GM21619 (cell line): ENCODE measurements around the gene ALDOB.

Experiments
- ATAC-seq: cut with Tn5 transposase; IDR thresholded peaks from one replicate; pipeline ENCODE4 v1.9.1; 2021; ENCODE audit not compliant: unreplicated experiment

Gene ALDOB

DNA sequence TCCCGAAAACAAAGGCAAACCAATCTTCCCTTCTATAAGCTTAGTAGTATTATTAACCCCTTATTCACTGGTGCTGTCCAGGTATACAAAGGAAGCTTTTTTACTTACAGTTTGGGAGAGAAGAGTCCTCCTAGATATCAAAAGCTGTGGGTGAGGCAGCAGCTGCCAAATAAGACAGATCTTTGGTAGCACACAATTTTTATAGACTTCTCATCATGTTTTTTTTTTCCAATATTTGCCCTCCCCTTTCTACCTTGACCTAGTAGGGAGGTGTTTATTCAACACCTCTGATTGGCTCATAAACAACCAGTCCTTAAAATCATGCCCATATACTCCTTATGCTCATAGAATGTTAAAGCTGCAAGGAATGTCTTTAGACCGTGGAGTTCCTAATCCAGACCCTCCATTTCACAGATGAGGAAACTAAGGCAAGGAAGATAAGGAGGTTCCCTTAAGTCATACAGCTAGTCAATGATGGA lies at the start of gene ALDOB:
ALDOB (minus strand) TSS at position 174 of the 479 bp plus-strand sequence. CDS start 4,887 bp downstream, outside the sequence.
- no peak for ATAC-seq

DNA sequence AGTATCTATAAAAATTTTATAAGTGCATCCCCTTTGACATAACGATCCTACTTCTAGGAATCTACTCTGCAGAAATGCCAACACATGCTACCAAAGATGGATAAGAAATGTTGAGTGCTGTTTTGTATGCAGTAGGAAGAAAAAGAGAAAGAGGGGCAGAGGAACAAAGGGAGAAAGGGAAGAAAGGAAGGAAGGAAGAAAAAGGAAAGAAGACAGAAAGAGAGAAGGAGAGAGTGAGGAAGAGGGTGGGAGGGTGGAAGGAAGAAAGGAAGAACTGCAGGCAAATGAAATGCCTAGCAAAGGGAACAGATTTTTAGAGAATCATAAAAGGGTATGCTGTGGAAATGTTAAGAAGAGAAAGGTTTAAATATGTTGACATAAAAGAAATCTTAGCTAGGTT lies 48.5 kb upstream of the ALDOB start:
- ATAC-seq = no peak

DNA sequence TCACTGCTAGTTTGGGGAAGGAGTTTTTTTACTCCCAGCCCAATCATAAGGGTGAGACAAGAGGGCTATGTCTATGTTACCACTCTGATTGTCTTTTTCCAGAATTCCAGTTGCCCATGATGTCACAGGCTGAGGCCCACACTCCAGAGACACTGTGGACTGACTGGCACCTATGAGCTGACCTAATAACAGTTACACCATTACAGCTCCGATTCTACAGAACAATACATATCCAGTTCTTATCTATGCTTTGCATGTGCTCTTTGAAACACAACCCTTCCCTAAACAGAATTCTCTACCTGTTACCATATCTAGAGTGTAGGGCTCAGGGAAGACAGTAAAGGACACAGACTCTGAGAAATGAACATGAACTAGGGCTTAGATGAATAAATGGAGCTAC lies 45.7 kb upstream of the ALDOB start:
- ATAC-seq = no peak

DNA sequence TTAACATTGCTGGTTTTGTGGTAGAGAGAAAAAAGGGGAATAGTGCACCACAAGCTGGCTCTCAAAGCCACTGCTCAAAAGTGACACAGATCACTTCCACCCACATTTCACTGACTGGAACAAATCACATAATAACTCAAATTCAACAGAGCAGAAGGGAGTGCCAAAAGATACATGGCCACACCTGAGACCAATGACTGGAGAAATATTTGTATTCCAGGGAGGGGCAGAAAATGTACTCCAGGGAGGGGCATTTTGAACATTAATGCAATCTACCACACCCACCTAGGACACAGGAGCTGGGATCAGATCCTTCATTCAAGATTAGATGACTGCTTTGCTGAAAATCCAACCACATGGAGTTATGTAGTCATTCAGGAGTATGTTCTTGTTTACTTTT lies 44.8 kb upstream of the ALDOB start:
- no peak for ATAC-seq

DNA sequence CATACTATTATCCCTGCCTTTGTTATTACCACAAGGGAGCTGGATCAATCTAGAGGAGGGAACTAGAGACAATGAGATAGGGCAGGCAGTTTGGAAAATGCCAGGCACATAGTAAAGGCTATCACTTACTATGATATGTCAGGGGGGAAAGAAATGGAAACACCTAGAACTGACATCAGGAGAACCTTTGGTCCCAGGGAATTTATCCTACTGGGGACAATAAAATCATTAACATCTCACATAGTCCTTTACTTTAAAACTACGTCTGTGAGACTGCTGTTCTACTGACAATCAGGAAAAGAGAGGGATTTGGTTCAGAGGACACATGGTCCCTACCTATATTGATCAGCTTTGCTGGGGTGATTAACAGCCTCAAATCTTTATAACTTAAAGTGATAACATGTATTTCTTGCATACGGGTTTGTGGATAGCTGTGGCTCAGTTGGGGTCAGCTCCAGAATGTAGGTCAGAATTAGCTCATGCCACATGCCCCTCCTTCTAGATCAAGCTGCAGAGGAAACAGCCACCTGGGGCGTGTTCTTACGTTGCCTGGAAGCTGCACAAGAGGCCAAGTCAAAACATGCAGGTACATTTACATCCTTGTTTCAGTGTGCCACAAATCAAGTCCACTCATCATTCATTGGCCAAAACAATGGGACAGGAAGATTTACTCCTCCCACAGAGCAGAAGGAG lies 43.9 kb upstream of the ALDOB start:
- no peak for ATAC-seq

DNA sequence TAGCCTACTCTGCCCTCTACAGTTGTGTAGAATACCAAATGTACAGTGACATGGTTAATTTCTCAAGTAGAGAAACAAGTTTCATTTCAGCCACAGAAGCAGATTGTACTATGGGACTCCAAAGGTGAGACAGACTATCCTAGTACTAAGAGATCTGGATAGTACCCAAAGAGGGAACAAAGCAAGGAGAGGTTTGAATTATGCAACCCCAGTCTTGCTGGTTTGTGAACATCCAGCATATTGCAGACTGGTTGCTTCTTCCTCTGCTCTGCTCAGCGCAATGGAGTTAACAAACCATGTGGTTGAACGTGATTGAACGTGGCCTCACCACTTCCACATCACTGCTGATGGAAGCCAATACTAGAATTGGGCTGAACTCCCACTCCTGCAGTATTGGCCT lies 43.3 kb upstream of the ALDOB start:
- ATAC-seq = no peak

DNA sequence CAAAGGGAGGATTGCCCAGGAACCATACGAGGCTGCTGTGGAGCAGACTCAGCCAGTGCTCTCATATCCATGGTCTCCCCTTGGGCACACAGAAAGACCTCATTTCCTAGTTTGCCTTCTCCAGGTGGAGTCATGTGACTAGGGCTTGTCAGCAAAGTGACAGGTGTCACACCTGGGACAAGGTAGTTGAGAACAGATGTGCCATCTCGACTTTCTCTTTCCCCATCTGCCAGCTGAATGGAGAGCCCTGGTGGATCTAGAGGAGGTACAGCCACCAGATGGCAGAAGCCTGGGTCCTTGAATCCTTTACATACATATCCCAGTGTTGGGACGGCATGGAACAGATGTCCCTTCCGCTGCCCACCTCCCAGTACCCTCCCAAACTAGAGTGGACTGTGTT lies 42.9 kb upstream of the ALDOB start:
- ATAC-seq = no peak

DNA sequence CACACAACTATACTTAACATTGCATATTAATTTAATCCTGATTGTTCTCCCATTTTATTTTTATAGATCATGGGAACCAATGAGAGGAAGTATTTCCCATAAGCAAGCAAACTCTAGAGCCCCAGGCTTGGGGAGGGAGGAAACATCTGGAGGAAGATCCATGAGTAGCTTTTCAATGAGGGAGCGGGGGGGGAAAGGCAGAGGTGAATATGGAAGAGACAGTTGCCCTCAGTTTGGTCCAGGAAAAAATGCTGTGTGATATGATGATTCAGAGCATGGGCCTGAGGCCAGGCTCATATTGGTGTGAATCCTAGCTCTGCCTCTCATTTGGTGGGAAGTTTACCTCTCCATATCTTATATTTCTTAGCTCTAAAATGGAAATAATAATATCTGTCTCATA lies 42.2 kb upstream of the ALDOB start:
- ATAC-seq = no peak

DNA sequence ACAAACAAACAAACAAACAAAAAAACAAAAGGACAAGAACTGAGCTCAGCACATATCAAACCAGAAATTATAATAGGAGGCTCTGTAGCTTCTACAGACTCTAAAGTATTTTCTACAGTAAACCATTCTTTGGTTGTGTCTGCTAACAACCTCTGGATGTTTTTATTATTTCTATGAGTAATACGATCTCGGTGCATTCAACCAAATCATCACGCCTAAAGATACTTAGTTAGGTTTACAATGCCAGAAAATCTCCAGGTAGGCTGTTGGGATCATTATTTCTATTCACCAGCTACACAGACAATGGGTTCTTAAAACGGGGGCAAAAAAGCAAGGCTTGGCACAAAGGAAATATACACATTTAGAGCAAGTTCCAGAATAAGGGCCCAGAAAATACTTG lies 41.6 kb upstream of the ALDOB start:
- no peak for ATAC-seq

DNA sequence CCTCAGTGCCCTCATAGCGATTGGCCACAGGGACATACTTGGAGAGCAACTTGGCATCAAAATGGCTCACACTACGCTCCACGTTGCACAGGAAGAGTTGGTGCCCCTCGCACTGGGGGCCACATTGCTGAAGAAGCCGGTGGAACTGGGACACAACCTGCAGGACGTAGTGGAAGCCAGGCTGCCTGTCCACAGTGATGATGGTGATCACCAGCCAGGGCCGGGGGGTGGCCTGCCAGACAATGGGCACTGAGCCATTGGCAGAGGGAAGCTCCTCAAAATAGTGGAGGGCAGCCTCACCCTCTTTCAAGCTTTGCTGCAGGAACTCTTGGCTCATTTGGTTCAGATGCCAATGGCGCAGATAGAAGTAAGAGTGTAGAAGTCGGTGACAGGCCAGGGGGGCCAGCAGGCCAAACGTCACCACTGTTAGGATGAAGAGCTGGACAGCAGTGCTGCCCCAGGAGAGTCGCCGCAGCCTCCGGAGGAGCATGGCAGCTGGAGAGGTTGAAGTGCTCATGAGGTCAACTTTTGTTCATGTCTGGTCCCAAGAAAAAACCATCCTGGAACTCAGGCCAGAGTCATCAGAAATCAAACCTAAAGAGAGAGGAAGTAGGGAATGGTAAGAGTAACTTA lies 41.1 kb upstream of the ALDOB start:
- ATAC-seq = no peak

DNA sequence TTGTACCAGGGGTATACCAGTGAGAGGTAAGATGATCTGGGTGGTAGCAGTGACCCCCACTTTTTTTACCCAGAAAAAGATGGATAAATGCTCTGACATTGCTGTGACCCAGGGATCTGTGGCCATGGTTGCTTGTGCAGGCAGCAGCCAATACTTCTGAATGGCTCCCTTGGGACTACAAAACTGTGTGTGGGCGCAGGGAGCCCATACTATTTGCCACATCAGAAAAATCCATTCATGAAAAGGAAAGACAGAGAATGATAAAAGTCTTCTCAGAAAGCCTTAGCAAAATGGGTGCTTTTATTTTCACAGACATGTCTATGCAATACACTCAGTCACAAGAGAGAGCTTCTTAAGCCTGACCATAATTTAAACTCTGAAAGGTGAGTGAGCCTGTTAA lies 37.3 kb upstream of the ALDOB start:
- ATAC-seq = no peak

DNA sequence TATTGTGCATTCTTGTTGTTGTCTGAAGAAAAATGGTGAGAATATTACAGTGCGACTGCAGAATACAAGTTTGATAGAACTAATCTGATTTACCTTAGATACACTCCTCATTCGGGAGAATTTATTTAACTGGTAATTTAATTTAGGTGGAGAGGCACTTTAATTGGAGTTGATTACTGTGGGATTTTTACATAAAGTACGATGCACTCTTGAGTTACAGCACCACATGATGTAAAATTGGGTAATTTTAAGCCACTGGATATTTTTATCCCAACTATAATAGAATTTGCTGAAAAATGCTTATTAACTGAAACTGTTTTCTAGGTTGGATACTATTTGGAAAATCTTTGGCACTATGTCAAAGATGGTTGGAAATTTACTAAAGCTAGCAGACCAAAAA lies 35.4 kb upstream of the ALDOB start:
- ATAC-seq = no peak

DNA sequence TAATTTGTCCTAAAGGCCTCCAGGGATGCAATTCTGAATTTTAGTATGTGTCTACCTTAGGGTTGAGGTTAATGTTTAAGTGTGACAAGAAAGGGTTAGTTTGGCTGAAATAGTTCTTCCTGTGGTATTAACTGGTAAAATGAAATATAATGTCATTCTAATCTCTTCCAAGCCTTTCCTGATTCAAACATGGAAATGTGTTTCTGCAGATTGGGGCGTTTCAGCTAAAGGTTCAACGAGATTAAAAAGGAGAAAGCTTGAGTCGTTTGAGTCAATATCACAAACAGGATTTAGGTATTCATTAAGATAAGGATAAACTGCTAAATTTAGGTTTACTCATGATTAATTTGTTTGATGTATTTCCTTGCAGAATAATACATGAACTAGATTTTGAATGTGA lies 34.4 kb upstream of the ALDOB start:
- ATAC-seq = no peak

DNA sequence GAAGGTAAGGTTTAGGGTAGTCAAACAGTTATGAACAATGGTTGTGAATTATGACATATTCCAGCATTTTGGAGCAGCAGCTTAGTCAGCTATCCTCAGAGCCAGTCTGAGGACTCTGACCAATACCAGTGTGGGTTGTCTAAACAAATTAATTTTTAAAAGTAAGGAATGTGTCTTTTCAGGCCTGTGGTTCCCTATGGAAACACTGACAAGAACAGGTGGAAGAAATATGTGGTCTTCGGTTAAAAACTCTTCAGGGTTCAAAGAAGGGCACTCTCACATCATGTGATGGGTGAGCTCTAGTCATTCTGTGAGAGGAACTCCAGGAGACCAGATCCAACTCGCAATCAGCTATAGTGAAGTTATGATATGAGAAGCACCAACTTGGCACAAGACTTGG lies 33.5 kb upstream of the ALDOB start:
- ATAC-seq = no peak

DNA sequence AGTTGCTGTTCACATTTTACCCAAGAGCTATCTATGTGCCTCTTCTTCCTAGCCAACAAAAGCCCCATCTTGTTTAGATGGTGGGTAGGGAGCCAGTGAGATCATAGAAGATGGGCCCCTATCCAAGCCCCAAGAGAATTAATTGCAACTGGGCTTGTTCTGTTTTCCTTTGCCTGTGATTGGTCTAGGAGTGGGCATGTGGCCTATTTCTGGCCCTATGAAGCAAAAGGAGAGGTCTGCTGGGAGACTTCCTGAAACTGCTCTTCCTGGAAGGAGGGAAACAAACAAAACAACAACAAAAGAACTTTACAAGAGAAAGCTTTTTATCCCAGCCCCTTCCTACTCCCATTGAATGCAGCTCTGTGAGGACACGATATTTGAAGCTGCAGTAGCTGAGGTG lies 32.5 kb upstream of the ALDOB start:
- no peak for ATAC-seq

DNA sequence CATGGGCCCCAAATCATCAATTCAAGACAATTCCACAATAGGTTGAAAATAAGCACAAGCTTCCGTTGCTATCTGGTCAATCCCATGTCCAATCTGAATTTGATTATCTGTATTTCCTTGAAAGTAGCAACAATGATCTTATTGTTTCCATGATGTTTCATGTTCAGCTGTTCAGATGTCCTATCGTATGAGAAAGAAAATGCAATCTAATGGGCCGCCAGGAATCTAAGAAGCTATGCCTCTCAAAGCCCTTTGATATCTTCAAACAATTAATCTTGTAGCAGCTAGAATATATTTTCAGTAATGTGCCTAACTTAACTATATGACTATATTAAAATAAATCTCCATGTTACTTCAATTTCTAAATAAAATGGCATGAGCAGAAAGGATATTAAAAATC lies 32.1 kb upstream of the ALDOB start:
- ATAC-seq = no peak

DNA sequence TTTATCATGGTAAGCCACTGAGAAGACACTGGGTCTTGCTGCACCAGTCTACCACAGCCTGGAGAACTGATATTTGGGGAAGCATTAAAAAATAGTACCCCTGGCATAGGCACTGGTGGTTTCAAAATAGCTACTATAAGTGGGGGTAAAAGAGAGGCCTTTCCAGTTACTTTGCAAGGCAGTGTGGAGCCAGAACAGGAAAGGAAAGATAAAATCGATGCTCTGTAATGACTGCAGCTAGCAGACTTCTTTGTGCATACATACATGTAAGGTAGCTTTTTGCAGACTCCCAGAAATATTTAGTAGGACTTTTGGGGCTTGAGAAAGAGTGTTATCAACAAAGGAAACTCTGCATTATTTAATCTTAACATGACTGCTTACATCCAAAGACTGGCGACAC lies 31.3 kb upstream of the ALDOB start:
- ATAC-seq = no peak

DNA sequence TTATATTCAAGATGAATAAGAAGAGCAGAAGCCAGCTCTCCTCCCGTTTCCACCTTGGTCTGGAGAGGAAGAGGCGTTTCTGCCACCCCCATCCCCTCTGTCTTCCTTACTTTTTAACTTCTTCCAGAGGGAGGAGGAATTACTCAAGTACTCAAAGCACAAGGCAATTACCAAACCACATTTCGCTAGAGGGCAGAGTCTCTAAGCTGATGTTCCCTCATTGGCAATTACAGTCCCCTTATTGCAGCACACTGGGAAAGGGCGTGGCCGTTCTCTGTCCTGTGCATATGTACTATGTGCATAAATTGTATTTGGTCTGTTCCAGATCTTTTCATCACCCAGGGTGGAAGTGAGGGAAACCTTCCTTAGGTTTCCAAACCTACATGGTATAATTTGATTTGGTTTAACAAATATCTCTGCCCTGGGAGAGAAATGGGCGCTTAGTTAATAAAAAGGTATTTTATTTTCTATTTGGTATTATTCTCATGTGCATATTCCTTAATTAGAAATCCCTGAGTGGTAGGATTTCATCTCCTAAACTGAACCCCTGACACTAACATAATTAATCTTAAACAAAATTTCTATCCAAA lies 29.8 kb upstream of the ALDOB start:
- ATAC-seq = no peak

DNA sequence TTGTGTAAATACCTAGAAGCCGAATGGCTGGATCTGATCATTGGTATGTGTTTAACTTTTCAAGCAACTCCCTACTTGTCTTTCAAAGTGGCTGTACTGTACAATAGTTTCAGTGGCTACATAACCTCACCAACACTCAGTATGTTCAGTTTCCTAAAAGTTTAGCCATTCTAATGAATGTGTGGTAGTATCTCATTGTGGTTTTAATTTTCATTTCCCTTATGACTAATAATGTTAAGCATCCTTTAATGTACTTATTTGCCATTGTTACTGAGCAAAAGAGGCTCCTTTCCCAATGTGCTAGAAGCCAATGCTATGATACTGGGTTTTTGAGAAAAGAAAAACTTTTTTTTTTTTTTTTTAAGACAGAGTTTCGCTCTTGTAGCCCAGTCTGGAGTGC lies 27.8 kb upstream of the ALDOB start:
- no peak for ATAC-seq

DNA sequence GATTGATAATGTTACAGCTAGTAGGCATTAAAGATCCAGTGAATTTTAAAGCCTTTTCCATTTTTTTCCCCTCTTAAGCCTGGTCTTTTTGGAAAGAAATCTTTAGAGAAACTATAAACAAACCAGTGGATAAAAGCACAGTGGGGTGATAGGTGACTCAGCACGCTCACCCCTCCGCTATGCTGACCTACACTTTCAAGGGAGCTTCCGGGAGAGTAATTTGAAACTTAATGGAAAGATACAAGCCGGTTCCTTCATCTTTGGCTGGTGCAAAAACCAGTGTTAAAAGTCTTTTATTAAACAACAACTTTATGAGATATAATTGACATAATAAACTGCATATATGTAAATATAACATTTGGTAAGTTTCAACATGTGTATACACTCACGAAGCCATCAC lies 27.0 kb upstream of the ALDOB start:
- ATAC-seq = no peak

DNA sequence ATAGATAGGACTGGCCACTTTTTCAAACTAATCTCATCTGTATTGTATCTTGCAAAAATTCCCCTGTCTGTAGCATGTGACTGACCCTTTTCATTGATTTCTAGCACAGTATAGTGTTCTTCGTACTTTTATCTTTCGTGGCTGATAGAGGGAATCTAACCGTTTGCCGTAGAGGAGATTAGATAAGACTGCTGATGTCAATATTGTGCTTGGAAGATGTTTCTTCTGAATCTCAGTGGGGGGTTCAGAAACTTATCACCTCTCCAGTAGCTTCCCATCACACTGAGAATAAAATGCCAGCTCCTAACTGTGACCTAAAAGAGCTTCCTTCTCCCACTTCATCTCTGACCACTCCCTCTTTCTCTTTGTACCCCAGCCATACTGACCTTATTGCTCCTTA lies 25.4 kb upstream of the ALDOB start:
- no peak for ATAC-seq

DNA sequence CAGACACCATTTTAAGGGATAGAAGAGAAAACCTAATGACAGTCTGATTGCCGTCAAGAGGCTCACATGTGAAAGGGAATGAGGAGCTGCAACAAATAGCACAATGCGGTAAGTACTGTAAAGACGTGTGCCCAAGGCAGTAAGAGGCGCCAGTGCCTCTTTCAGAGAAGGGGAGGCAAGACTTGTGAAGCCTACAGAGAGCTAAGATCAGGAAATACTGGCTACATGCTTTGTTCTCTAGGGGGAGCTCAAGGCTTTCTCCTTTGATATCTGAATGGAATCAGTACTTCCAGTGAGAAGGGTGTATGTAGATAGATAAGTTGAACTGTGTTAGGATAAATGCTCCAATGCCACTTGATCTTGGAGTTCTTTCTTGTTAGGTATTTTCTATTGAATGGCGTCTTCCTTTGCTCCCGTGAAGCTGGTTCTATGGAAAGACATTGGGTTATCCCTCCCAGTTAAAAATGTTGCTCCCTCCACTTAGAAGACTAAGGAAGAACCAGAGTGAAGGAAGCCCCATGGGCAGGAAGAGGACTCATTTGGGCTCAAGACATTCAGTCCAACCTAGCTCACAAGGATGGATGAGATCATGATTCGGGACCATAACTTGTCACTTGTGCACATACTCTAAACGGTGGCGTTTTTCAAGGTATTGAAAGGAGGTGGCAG lies 23.5 kb upstream of the ALDOB start:
- ATAC-seq = peak; percentile 88
